ENCODE measurements around the gene IRAK1. TPM values are rescaled to one million over a fixed set of nuclear protein-coding genes. Genes with fewer than 3 reads are reported as not detected.
A peak's percentile ranks its signal among the peaks of the same experiment; 100 is the strongest.

Gene IRAK1
- total and polyA plus RNA-seq, 12 donors = 18.2 to 59.0 (median 27.1) TPM

DNA sequence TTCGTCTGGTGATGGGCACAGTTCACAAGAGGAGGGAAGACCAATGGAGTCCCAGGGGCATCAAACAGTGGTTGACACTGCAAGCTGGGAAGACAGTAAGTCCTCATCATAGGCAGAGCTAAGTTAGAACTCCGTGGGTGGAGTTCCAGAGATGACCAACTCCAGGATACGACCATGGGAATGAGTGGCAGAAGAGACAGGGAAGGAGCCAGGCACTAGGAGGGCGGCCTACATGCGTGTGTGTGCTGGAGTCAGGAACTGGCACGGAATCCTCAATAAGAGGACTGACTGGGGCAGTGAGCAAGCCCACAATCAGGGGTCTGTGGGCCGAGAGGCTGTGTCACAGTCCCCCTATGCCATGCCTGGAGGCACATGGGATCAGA lies 30.4 kb upstream of the IRAK1 start:
- no peak overlapping the region for H3K27ac ChIP-seq
- ATAC-seq (no peak), DNase-seq (no peak)
- H3K4me1 ChIP-seq = peaks cover 11 to 66% (median 48%) of the 10 kb centered on the region in 9 donors
- H3K36me3 ChIP-seq = peaks cover 0 to 26% (median 0%) of the 10 kb centered on the region in 9 donors
- peaks cover 0 to 75% (median 0%) of the 10 kb centered on the region in 7 donors for H3K27me3 ChIP-seq
- H3K9me3 ChIP-seq = no peaks in the 10 kb centered on the region
- no peak overlapping the region for H3K4me3 ChIP-seq
- intact Hi-C loops (cut with DNase I) = loop anchor here in 3 of 10 donors (5.0 kb wide), 3 partner anchors 33 to 42 kb away; partner anchors contain the start of gene IRAK1 (in 1 of the 3)
- WGBS, 2 donors = 67% methylated on average over 7 of the region's 7 CpGs
- TF ChIP-seq, protein P1, sequence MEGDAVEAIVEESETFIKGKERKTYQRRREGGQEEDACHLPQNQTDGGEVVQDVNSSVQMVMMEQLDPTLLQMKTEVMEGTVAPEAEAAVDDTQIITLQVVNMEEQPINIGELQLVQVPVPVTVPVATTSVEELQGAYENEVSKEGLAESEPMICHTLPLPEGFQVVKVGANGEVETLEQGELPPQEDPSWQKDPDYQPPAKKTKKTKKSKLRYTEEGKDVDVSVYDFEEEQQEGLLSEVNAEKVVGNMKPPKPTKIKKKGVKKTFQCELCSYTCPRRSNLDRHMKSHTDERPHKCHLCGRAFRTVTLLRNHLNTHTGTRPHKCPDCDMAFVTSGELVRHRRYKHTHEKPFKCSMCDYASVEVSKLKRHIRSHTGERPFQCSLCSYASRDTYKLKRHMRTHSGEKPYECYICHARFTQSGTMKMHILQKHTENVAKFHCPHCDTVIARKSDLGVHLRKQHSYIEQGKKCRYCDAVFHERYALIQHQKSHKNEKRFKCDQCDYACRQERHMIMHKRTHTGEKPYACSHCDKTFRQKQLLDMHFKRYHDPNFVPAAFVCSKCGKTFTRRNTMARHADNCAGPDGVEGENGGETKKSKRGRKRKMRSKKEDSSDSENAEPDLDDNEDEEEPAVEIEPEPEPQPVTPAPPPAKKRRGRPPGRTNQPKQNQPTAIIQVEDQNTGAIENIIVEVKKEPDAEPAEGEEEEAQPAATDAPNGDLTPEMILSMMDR (IDR thresholded peaks at IDR 0.05) = no peak

- intact Hi-C loops (cut with DNase I) = loop anchor here in 3 of 10 donors (5.0 kb wide), 3 partner anchors 32 to 43 kb away; partner anchors contain the start of gene IRAK1 (in 1 of the 3)
- WGBS, 2 donors = 32 to 47% methylated on average over 13 of the region's 13 CpGs
- Histone ChIP-seq H3K36me3 (peaks cover 0 to 25% (median 0%) of the 10 kb centered on the region in 9 donors), H3K4me3 (no peak overlapping the region), H3K9me3 (no peaks in the 10 kb centered on the region), H3K4me1 (peaks cover 11 to 73% (median 50%) of the 10 kb centered on the region in 9 donors), H3K27me3 (peaks cover 0 to 78% (median 0%) of the 10 kb centered on the region in 7 donors), H3K27ac (peak overlapping the region in 3 of 10 donors; percentile 23 to 35 (median 31))
- TF ChIP-seq, protein P1 (IDR thresholded peaks at IDR 0.05) = no peak
- peak in 2 of 8 donors; percentile 22 for ATAC-seq
- DNase-seq = no peak
Observed at GRCh38 chrX:154049209-154050112, 29.8 kb upstream of the IRAK1 start.

GRCh38 chrX:154048398-154048797 lies 28.7 kb upstream of the IRAK1 start:
- H3K4me3 ChIP-seq = no peak overlapping the region
- peaks cover 11 to 82% (median 54%) of the 10 kb centered on the region in 9 donors for H3K4me1 ChIP-seq
- peaks cover 0 to 75% (median 0%) of the 10 kb centered on the region in 7 donors for H3K27me3 ChIP-seq
- TF ChIP-seq, protein P1 (IDR thresholded peaks at IDR 0.05) = no peak
- no peaks in the 10 kb centered on the region for H3K9me3 ChIP-seq
- WGBS, 2 donors = 68 to 72% methylated on average over 9 to 11 of the region's 11 CpGs
- ATAC-seq (no peak), DNase-seq (no peak)
- H3K36me3 ChIP-seq = peaks cover 0 to 26% (median 0%) of the 10 kb centered on the region in 9 donors
- intact Hi-C loops (cut with DNase I) = no loop called here
- H3K27ac ChIP-seq = peak overlapping the region in 2 of 10 donors; percentile 1 to 35

DNA sequence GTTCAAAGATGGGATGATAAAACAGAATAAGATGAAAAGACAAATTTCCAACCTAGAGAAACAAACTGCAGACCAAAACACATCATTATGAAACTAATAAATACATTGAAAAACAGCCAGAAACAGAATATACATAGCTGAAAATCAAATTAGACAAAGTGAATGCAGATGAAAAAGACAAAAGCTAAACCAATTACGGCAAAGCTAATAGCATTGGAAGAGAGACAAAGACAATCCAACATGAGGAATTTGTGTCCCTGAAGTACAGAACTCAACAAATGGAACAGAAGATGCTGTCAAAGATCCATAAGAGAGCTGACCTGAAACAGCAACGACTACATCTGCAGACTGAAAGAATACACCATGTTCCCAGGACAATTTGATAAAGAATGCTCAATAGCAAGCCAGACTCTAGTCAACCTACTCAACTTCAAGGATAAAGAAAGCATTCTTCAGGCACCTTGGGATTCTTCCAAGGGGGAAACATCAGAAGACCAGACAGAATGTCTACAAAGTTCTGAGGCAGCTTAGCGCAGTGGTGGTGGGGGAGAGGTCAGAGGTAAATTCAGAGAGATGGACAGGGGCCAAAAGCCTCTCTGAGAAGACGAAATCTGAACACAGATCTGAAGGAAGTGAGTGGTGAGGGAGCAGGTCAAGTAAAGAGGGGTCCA lies 27.4 kb upstream of the IRAK1 start:
- Histone ChIP-seq H3K4me1 (peaks cover 15 to 95% (median 57%) of the 10 kb centered on the region in 9 donors), H3K4me3 (no peak overlapping the region), H3K27me3 (peaks cover 0 to 65% (median 0%) of the 10 kb centered on the region in 7 donors), H3K9me3 (no peaks in the 10 kb centered on the region), H3K36me3 (peaks cover 0 to 19% (median 0%) of the 10 kb centered on the region in 9 donors), H3K27ac (peak overlapping the region in 5 of 10 donors; percentile 22 to 75 (median 61))
- WGBS, 2 donors = 26 to 40% methylated on average over 4 of the region's 4 CpGs
- intact Hi-C loops (cut with DNase I) = loop anchor here in 1 of 10 donors (2.0 kb wide), 1 partner anchor 26 kb away; no protein-coding TSS in a partner anchor
- TF ChIP-seq, protein P1 (IDR thresholded peaks at IDR 0.05) = no peak
- ATAC-seq (no peak), DNase-seq (no peak)

Measured in heart right ventricle (tissue), 16 donors.